GM21619 (cell line): ENCODE results near the gene ACSF3.
"Not testable (repeated sequence)": the region's sequence is repeated elsewhere in the genome, so short reads cannot be mapped to it uniquely, and the experiment has no call there.

Source experiments
- ATAC-seq: cut with Tn5 transposase; IDR thresholded peaks from one replicate; pipeline ENCODE4 v1.9.1; 2021; ENCODE audit not compliant: unreplicated experiment

ACSF3 gene

GRCh38 chr16:89172171-89172527 lies 78.5 kb downstream of the ACSF3 start:
- no peak for ATAC-seq

- no peak for ATAC-seq
Observed at GRCh38 chr16:89172528-89173173, 79.0 kb downstream of the ACSF3 start.

GRCh38 chr16:89173174-89173921 lies 79.7 kb downstream of the ACSF3 start:
- ATAC-seq = no peak

- no peak for ATAC-seq
Observed at GRCh38 chr16:89174055-89174827, 80.6 kb downstream of the ACSF3 start.

- no peak for ATAC-seq
Observed at GRCh38 chr16:89174877-89175276, 81.2 kb downstream of the ACSF3 start.

GRCh38 chr16:89175280-89176146 lies 81.9 kb downstream of the ACSF3 start:
- no peak for ATAC-seq

GRCh38 chr16:89176147-89176690 lies 82.6 kb downstream of the ACSF3 start:
- no peak for ATAC-seq

- ATAC-seq = no peak
Observed at GRCh38 chr16:89176717-89177116, 83.1 kb downstream of the ACSF3 start.

- no peak for ATAC-seq
Observed at GRCh38 chr16:89177501-89177900, 83.8 kb downstream of the ACSF3 start.

- no peak for ATAC-seq
Observed at GRCh38 chr16:89178453-89179147, 84.9 kb downstream of the ACSF3 start.

GRCh38 chr16:89179148-89179484 lies 85.5 kb downstream of the ACSF3 start:
- ATAC-seq = no peak

GRCh38 chr16:89179656-89180315 lies 86.1 kb downstream of the ACSF3 start:
- no peak for ATAC-seq

- no peak for ATAC-seq
Observed at GRCh38 chr16:89183463-89183862, 89.8 kb downstream of the ACSF3 start.

- no peak for ATAC-seq
Observed at GRCh38 chr16:89183975-89184676, 90.5 kb downstream of the ACSF3 start.

- no peak for ATAC-seq
Observed at GRCh38 chr16:89184677-89184932, 91.0 kb downstream of the ACSF3 start.

GRCh38 chr16:89184933-89185794 lies 91.5 kb downstream of the ACSF3 start:
- no peak for ATAC-seq

- not testable (repeated sequence) for ATAC-seq
Observed at GRCh38 chr16:89185887-89186592, 92.4 kb downstream of the ACSF3 start.

- ATAC-seq = not testable (repeated sequence)
Observed at GRCh38 chr16:89186593-89187031, 93.0 kb downstream of the ACSF3 start.
